OCI-LY3 (cell line): ENCODE data around the gene STAT3.
A peak's percentile ranks its signal among the peaks of the same experiment; 100 is the strongest.

Experiments
- EZH2phosphoT487 ChIP-seq: fragments of 200-600 bp; shearing (Covaris generic); IDR thresholded peaks from 2 replicates; pipeline ENCODE4 v1.6.1; 2018; ENCODE audit warnings: antibody characterized with exemption, mixed run types, low read depth
- TF ChIP-seq, protein P1 (sequence below): fragments of 200-600, 300-600 bp; sonication (generic); IDR thresholded peaks from 2 replicates; pipeline ENCODE4 v1.5.1; 2014; ENCODE audit warnings: antibody characterized with exemption, low read length, low read depth

DNA sequence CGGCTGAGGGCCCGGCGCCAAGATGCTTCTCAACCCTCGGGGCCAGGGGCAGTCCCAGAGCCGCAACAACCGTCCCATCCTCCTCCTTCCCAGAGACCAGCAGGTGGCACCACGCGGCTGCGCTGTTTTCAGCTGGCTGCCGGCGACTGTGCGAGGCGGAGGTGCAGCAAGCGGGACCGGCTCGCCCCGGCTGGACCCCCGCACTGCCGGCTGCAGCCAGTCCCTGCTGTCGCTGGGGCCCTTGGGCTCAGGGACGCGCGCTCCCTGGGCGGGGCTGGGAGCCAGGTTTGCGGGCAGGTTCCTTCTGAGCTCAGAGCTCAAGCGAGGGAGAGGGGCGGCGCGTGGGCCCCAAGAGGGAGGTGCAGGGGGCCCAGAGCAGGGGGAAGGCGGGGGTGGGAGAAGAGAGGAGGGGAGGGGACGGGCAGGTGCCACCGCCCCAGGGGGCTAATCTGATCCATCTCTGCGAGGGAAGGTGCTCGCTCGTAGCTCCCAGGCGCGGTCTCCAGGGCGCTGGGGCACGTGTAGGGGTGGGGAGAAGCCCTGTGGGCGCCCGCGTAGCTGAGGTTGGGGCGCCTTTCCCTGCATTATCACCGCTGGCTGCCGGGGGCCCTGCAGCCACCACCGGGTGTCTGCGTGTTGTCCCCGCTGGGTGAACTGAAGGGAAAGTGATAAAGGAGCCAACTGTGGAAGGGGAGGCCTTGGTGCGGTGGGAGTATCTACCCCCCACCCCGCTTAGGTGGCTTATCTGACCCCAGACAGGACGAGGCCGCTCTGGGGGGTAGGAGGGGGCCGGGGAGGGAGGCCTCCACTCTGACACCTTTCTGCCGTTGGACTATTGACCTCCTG lies 75.7 kb downstream of the STAT3 start:
- TF ChIP-seq, protein P1, sequence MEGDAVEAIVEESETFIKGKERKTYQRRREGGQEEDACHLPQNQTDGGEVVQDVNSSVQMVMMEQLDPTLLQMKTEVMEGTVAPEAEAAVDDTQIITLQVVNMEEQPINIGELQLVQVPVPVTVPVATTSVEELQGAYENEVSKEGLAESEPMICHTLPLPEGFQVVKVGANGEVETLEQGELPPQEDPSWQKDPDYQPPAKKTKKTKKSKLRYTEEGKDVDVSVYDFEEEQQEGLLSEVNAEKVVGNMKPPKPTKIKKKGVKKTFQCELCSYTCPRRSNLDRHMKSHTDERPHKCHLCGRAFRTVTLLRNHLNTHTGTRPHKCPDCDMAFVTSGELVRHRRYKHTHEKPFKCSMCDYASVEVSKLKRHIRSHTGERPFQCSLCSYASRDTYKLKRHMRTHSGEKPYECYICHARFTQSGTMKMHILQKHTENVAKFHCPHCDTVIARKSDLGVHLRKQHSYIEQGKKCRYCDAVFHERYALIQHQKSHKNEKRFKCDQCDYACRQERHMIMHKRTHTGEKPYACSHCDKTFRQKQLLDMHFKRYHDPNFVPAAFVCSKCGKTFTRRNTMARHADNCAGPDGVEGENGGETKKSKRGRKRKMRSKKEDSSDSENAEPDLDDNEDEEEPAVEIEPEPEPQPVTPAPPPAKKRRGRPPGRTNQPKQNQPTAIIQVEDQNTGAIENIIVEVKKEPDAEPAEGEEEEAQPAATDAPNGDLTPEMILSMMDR: peak; percentile 67
- TF ChIP-seq EZH2phosphoT487: no peak
